ENCODE results near the gene FARS2.

Gene FARS2

GRCh38 chr6:5512422-5512821, 251.1 kb downstream of the FARS2 start:
- DNase-seq, result no peak

- no peak for DNase-seq
These were observed 252.1 kb downstream of the FARS2 start for GRCh38 chr6:5513408-5513807.

- DNase-seq, result no peak
These were observed 253.0 kb downstream of the FARS2 start for GRCh38 chr6:5514353-5514752.

GRCh38 chr6:5515200-5515599, 253.9 kb downstream of the FARS2 start:
- DNase-seq, result no peak

- DNase-seq, result no peak
These were observed 254.7 kb downstream of the FARS2 start for GRCh38 chr6:5516036-5516435.

GRCh38 chr6:5517796-5518195, 256.5 kb downstream of the FARS2 start:
- DNase-seq, result no peak

GRCh38 chr6:5518936-5519491, 257.7 kb downstream of the FARS2 start:
- DNase-seq, result no peak

GRCh38 chr6:5520796-5521195, 259.5 kb downstream of the FARS2 start:
- no peak for DNase-seq

- no peak for DNase-seq
These were observed 260.0 kb downstream of the FARS2 start for GRCh38 chr6:5521322-5521721.

- no peak for DNase-seq
These were observed 260.8 kb downstream of the FARS2 start for GRCh38 chr6:5522147-5522546.

GRCh38 chr6:5524110-5524509, 262.8 kb downstream of the FARS2 start:
- DNase-seq, result no peak

- DNase-seq, result no peak
These were observed 263.9 kb downstream of the FARS2 start for GRCh38 chr6:5525209-5525608.

GRCh38 chr6:5529015-5529414, 267.7 kb downstream of the FARS2 start:
- no peak for DNase-seq

GRCh38 chr6:5529733-5530132, 268.4 kb downstream of the FARS2 start:
- DNase-seq, result no peak

- DNase-seq, result no peak
These were observed 269.8 kb downstream of the FARS2 start for GRCh38 chr6:5531161-5531560.

- DNase-seq, result no peak
These were observed 270.6 kb downstream of the FARS2 start for GRCh38 chr6:5531853-5532375.

- no peak for DNase-seq
These were observed 271.6 kb downstream of the FARS2 start for GRCh38 chr6:5532941-5533340.

GRCh38 chr6:5534643-5535042, 273.3 kb downstream of the FARS2 start:
- no peak for DNase-seq

GRCh38 chr6:5536644-5537043, 275.3 kb downstream of the FARS2 start:
- no peak for DNase-seq

GRCh38 chr6:5537132-5537531, 275.8 kb downstream of the FARS2 start:
- DNase-seq, result no peak

- DNase-seq, result no peak
These were observed 276.7 kb downstream of the FARS2 start for GRCh38 chr6:5537967-5538366.

- no peak for DNase-seq
These were observed 279.1 kb downstream of the FARS2 start for GRCh38 chr6:5540370-5540769.

GRCh38 chr6:5541025-5541424, 279.7 kb downstream of the FARS2 start:
- no peak for DNase-seq

- DNase-seq, result no peak
These were observed 280.6 kb downstream of the FARS2 start for GRCh38 chr6:5541751-5542432.

- DNase-seq, result no peak
These were observed 286.2 kb downstream of the FARS2 start for GRCh38 chr6:5547556-5547955.

Data from activated T-cell treated with anti-CD3 and anti-CD28 coated beads for 4 hours (primary cell).